ENCODE results near the gene NOL3. TPM values are rescaled to one million over a fixed set of nuclear protein-coding genes. Genes with fewer than 3 reads are reported as not detected.

The NOL3 gene
- total and polyA plus RNA-seq, 3 experiments from 2014 or later: 0.91 to 2.3 (median 2.1) TPM

Other genes with a start within 250 kb of the NOL3 start
- under 1 TPM; 0.60 to 0.88 TPM for gene RRAD, start 245.0 kb upstream of the NOL3 start, total RNA-seq
- not detected for gene RRAD, start 245.0 kb upstream of the NOL3 start, polyA plus RNA-seq
- 100 to 1,000 TPM; 164 to 176 TPM for gene CIAO2B, start 236.1 kb upstream of the NOL3 start, total RNA-seq
- gene CIAO2B, start 236.1 kb upstream of the NOL3 start, polyA plus RNA-seq: 132 TPM
- 10 to 100 TPM; 23.5 to 23.8 TPM for gene CES2, start 235.0 kb upstream of the NOL3 start, total RNA-seq
- 26.6 TPM for gene CES2, start 235.0 kb upstream of the NOL3 start, polyA plus RNA-seq
- under 1 TPM; 0.16 to 0.24 TPM for gene CES3, start 209.3 kb upstream of the NOL3 start, total RNA-seq
- gene CES3, start 209.3 kb upstream of the NOL3 start, polyA plus RNA-seq: not detected
- gene CES4A, start 181.9 kb upstream of the NOL3 start, total RNA-seq: 1 to 10 TPM; 4.2 to 5.1 TPM
- 1.7 TPM for gene CES4A, start 181.9 kb upstream of the NOL3 start, polyA plus RNA-seq
- gene CBFB, start 141.4 kb upstream of the NOL3 start, total RNA-seq: 100 to 1,000 TPM; 132 to 141 TPM
- gene CBFB, start 141.4 kb upstream of the NOL3 start, polyA plus RNA-seq: 100 TPM
- 10 to 100 TPM; 20.2 to 21.2 TPM for gene PHAF1, start 60.6 kb upstream of the NOL3 start, total RNA-seq
- gene PHAF1, start 60.6 kb upstream of the NOL3 start, polyA plus RNA-seq: 14.7 TPM
- gene B3GNT9, start 19.5 kb upstream of the NOL3 start, total RNA-seq: 1 to 10 TPM; 2.4 to 2.7 TPM
- 5.0 TPM for gene B3GNT9, start 19.5 kb upstream of the NOL3 start, polyA plus RNA-seq
- gene TRADD, start 10.6 kb upstream of the NOL3 start, total RNA-seq: 10 to 100 TPM; 23.8 to 28.7 TPM
- 141 TPM for gene TRADD, start 10.6 kb upstream of the NOL3 start, polyA plus RNA-seq
- 10 to 100 TPM; 10.5 to 14.3 TPM for gene FBXL8, start 10.6 kb upstream of the NOL3 start, total RNA-seq
- gene FBXL8, start 10.6 kb upstream of the NOL3 start, polyA plus RNA-seq: 11.6 TPM
- gene HSF4, start 5.8 kb upstream of the NOL3 start, total RNA-seq: 10 to 100 TPM; 11.6 to 13.3 TPM
- not detected for gene HSF4, start 5.8 kb upstream of the NOL3 start, polyA plus RNA-seq
- 10 to 100 TPM; 15.3 to 15.6 TPM for gene MATCAP1, start 13.4 kb downstream of the NOL3 start, total RNA-seq
- gene MATCAP1, start 13.4 kb downstream of the NOL3 start, polyA plus RNA-seq: 0.68 TPM
- not detected for gene EXOC3L1, start 19.6 kb downstream of the NOL3 start, total RNA-seq
- not detected for gene EXOC3L1, start 19.6 kb downstream of the NOL3 start, polyA plus RNA-seq
- 100 to 1,000 TPM; 137 to 139 TPM for gene E2F4, start 21.6 kb downstream of the NOL3 start, total RNA-seq
- 86.0 TPM for gene E2F4, start 21.6 kb downstream of the NOL3 start, polyA plus RNA-seq
- 1 to 10 TPM; 5.0 to 5.3 TPM for gene ELMO3, start 28.6 kb downstream of the NOL3 start, total RNA-seq
- not detected for gene ELMO3, start 28.6 kb downstream of the NOL3 start, polyA plus RNA-seq
- 10 to 100 TPM; 58.4 to 69.5 TPM for gene TMEM208, start 56.6 kb downstream of the NOL3 start, total RNA-seq
- 83.7 TPM for gene TMEM208, start 56.6 kb downstream of the NOL3 start, polyA plus RNA-seq
- gene FHOD1, start 76.9 kb downstream of the NOL3 start, total RNA-seq: 100 to 1,000 TPM; 111 to 117 TPM
- 5.5 TPM for gene FHOD1, start 76.9 kb downstream of the NOL3 start, polyA plus RNA-seq
- gene SLC9A5, start 78.4 kb downstream of the NOL3 start, total RNA-seq: 1 to 10 TPM; 5.2 TPM
- gene SLC9A5, start 78.4 kb downstream of the NOL3 start, polyA plus RNA-seq: not detected
- 10 to 100 TPM; 25.3 to 29.3 TPM for gene PLEKHG4, start 109.0 kb downstream of the NOL3 start, total RNA-seq
- 1.6 TPM for gene PLEKHG4, start 109.0 kb downstream of the NOL3 start, polyA plus RNA-seq
- gene KCTD19, start 156.2 kb downstream of the NOL3 start, total RNA-seq: 1 to 10 TPM in 1 of 2 experiments, under 1 TPM in 1; 0.71 to 1.4 TPM
- not detected for gene KCTD19, start 156.2 kb downstream of the NOL3 start, polyA plus RNA-seq
- under 1 TPM; 0.28 to 0.31 TPM for gene LRRC36, start 156.3 kb downstream of the NOL3 start, total RNA-seq
- not detected for gene LRRC36, start 156.3 kb downstream of the NOL3 start, polyA plus RNA-seq
- gene TPPP3, start 223.0 kb downstream of the NOL3 start, total RNA-seq: not detected
- gene TPPP3, start 223.0 kb downstream of the NOL3 start, polyA plus RNA-seq: not detected
- gene ZDHHC1, start 245.9 kb downstream of the NOL3 start, total RNA-seq: 1 to 10 TPM; 1.3 TPM
- gene ZDHHC1, start 245.9 kb downstream of the NOL3 start, polyA plus RNA-seq: 0.60 TPM